DND-41 (cell line): ENCODE measurements around the gene ZNF615.

Experiments used
- CTCF ChIP-seq: IDR thresholded peaks from 2 replicates; pipeline ENCODE4 v1.5.1; 2012; ENCODE audit warnings: borderline replicate concordance, low read length, moderate library complexity, mild to moderate bottlenecking; ENCODE audit not compliant: poor library complexity, severe bottlenecking; ENCODE audit errors: extremely low read depth
- EZH2 ChIP-seq: IDR thresholded peaks from 3 replicates; pipeline ENCODE4 v1.6.1; 2012; ENCODE audit warnings: borderline replicate concordance, low read depth, mild to moderate bottlenecking, moderate library complexity, low read length, inconsistent platforms; ENCODE audit not compliant: severe bottlenecking

- TF ChIP-seq CTCF (no peak), EZH2 (no peak)
Measured at GRCh38 chr19:52034051-52034728, 26.2 kb upstream of the ZNF615 start.
